Fibroblast of peridontal ligament (primary cell): ENCODE measurements around the gene PDGFRB.
"Not testable (repeated sequence)": the region's sequence is repeated elsewhere in the genome, so short reads cannot be mapped to it uniquely, and the experiment has no call there.

Experiments used
- DNase-seq: peaks from one replicate; pipeline ENCODE4 v3.0.0-alpha.2; 2010; ENCODE audit errors: extremely low read depth

Gene PDGFRB

DNA sequence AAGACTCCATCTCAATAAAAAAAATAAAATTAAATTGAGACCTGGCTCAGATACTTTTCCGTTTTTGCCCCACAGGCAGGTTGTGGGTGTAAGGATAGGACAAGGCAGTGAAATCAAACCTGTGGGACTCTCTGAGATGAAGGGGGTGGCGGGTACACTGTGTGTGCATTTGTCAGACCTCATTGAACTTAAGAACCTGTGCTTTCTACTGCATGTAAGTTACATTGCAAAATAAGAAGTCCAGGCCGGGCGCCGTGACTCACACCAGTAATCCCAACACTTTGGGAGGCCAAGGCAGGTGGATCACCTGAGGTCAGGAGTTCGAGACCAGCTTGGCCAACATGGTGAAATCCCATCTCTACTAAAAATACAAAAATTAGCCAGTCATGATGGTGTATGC lies 70.9 kb downstream of the PDGFRB start:
- not testable (repeated sequence) for DNase-seq

GRCh38 chr5:150082889-150083288 lies 72.8 kb downstream of the PDGFRB start:
- no peak for DNase-seq

GRCh38 chr5:150082374-150082773 lies 73.3 kb downstream of the PDGFRB start:
- DNase-seq = no peak

DNA sequence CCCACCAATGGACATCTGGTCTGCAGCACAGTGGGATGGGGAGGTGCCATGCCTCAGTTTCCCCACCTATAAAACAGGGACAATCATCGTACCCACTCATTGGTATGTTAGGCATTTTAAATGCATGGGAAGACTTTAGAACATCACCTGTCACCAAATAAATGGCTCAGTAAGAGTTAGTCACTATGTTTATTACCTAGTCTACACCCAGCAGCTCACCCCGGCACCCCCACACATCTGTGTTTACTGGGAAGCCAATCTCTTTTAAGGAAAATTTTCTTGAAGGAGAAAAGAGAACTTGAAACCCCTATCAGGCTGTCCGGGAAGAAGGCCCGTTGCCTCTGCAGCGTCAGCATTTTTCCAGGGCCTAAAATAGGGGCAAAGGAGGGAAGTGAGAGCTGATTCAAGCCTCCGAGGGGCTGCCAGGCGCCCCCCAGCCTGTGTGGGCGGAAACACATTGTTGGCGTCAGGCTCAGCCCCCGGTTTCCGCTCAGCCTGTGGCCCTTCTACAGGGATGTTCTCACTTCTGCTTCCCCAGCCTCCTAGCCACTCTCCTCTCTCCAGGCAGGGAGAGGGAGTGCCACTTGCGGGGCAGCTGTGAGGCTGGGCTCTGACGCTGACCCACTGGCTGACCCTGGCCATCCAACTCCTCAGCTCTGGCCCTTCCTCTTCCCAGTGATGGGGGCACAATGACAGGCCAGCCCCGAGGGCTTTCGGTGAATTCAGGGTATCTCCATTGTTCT lies 73.9 kb downstream of the PDGFRB start:
- no peak for DNase-seq

DNA sequence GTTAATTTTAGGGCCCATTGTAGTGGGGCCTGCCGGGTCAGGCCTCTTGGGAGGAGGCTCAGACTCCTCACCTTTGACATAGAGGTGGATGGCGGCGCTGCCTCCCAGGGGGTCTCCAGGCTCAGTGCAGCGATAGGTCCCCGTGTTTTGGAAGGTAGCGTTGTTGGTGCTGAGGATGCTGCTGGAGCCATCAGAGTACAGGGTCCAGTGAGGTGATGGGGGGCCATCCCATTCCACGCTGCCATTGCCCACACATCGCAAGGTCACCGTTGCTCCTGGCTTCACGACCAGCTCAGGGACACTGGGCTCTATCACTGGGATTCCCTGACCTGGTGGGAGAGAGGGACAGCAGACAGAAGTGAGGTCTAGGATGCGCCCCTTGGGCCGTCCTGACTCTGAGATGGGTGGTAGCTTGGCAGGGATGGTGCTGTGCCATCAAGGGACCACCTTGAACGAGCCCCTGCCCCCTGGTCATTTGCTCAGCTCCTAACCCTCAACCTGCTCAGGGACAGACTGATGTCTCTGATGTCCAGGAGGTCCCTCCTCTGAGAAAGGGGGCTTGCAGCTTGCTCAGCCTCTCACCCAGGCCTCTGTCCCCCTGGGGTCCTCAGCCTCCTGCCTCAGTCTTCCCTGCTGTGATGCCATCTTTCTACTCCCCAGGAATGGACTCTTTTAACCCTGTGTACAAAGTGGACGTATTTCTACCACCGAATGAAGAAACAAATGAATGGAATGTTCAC lies 74.8 kb downstream of the PDGFRB start:
- DNase-seq = no peak

DNA sequence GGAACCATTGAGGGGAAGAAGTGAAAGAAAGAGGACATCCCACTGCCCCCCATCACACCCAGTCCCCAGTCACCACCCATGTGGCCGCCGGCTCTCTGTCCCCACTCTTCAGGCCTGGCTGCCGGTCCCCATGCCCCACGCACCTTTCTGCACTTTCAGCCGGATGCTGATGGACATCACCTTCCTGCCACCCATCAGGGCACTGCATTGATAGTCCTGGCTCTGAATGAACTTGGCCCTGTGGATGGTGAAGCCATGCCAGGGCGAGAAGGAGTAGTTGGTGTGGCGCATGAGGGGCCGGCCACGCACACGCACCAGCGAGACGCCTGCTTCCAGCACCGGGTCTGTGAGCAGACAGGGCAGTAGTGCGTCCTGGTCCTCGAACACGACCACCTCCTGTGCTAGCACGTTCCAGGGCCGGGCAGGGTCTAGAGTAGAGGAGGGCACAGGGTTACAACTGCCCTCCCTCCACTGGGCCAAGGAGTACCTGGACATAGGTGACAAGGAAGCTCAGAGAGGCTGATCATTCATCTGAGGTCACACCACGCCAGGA lies 75.7 kb downstream of the PDGFRB start:
- no peak for DNase-seq

GRCh38 chr5:150078802-150079689 lies 76.6 kb downstream of the PDGFRB start:
- DNase-seq = no peak

DNA sequence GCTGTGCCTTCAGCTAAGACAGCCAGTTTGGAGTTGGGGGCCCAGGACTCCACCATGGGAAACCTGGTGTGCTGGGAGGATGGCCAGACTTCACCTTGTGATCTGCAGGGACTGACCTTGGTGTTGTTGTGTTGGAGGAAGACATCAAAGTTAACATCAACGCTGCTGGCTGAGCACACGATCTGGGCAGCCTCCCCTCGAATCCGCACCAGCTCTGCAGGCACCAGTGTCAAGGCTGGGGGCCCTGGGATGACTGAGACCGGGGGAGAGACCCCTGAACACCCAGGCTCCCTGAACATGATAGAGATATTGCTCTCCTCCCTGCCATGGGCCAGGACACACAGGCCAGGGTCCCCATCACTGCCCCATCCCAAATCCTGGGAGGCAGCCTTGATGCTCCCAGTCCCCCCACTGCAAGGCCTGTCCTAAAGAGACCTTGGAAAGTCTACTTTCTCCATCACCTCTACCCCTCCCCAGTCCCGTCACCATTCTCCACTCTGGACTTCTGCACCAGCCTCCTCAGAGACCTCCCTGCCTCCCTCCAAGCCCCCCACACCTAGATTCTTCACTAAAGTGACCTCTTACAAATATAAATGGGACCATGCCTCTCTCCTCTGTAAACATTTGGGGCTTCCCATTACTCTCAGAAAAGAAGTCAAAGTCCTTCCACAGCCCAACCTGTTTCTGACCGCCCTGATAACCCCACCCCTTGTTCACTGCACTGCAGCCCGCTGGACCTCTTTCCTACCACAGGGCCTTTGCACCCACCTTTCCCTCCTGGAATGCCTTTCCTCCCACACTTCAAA lies 77.4 kb downstream of the PDGFRB start:
- DNase-seq = no peak

GRCh38 chr5:150077060-150077459 lies 78.6 kb downstream of the PDGFRB start:
- no peak for DNase-seq

DNA sequence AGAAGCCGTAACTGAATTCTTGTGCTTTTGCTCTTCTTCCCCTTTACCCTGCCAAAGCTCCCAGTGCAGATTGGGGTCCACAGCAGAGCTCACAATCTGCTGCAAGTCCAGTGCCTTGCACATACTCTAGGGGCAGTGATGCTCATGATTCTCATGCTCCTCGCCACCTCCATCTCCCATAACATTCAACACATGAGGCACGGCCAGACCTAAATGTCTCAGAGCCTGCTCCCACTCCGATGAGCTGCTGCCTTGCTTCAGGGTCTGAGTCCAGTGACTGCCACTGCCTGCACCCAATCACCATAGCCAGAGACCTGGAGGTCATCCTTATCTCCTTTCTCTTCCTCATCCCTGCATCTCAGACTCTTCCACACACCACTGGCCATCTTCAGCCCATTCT lies 79.8 kb downstream of the PDGFRB start:
- no peak for DNase-seq

DNA sequence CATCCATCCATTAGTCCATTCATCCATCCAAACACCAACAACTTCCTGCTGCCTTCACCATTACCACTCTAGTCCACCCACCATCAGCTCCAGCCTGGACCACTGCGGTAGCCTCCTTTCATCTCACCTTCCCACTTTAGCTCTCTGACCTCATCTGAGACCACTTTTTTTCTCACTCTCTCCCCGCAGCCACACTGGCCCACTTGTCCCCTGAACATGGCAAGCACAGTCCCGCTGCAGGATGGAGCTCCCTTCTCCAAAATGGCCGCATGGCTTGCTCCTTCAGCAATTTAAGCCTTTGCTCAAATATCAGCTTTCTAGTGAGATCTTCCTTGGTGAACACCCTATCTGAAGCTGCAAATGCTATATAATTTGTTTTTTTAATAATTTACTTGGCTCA lies 80.4 kb downstream of the PDGFRB start:
- DNase-seq = no peak

DNA sequence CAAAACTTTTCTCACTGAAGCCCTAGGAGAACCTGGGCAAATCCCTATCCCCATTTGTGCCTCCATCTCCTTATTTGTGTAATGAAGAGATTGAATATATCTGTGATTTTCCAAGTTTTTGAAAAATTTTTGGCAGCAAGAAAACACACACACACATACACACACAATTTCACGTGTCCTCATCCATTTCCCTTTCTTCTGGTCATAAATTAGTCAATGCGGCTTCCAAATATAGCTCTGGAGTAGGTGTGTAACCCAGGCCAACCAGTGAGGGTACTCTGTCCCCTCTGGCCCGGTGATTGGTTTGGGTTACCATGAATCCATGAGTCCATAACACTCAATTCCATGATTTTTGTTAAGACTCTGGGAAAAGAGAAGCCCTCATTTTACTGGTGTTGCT lies 82.0 kb downstream of the PDGFRB start:
- no peak for DNase-seq

GRCh38 chr5:150073086-150073625 lies 82.5 kb downstream of the PDGFRB start:
- no peak for DNase-seq

GRCh38 chr5:150070821-150071220 lies 84.8 kb downstream of the PDGFRB start:
- no peak for DNase-seq

DNA sequence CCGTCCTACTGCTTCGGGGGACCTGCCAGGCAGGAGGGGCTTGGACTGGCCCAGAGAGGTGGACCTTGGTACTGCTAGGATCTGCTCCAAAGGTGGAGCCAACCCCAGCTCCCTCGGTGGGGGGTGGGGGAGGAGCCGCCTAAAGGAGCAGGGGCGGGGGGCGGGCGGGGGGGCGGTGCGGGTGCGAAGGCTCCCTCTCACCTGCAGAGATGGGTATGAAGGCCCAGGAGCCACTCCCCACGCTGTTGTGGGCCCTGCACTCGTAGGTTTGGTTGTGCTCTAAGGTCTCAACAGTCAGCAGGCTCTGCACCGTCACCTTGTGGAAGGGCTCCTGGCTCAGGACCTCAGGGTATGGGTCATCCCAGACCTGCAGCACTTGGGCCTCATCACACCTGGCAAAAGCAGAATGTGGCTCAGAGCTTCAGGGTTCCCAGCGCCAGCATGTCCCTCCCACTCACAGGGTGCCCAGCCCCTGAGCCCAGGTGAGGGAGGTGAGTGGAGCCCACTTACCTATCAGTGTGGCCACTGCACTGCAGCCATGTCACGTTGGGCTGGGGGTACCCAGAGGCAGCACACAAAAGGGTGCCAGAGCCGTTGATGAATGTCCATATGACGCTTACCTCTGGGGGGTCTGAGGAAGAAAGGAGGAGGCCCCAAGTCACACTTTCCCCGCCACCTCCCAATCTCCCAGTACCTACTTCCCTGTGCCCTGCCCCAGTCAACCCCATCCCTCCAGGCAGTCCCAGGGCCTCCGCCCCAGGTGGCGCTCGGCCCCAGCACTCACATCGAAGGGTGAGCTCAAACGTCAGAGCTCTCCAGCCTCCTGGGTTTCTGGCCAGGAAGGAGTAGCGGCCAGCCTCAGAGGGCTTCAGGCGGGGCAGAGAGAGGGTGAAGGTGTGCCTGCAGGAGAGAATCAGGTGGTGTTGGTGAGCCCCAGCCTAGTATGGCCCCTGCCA lies 85.7 kb downstream of the PDGFRB start:
- DNase-seq = no peak

DNA sequence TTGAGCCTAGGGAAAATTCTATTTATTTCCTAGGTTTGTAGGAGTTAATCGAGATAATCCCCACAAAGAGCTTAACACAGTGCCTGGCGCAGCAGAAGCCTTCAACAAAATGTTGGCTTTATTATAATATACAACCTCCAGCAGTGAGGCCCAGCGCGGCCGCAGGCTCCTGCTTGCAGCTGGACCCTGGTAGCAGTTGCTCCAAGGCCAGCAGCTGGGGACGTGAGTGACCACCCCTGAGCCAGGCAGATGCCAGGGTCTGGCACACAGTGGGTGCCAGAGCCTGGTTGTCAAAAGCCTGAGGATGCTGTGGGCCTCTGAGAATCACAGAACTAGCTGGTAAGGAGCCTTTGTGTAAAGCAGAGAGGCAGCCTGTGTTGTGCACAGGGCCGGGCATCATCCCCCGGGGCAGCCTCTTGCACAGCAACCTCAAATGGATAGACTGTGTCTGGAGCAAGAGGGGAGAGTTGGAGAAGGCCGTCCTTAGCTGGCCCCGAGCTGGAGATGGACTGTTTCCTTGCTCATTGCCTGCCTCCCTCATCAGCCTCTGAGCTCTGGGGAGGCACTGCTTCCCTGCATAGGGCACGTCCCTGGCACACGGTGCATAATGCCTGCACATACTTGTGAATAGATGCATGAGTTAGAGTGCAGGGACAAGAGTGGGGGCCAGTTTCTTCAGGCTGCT lies 86.5 kb downstream of the PDGFRB start:
- no peak for DNase-seq

- DNase-seq = no peak
Measured at GRCh38 chr5:150068472-150068871, 87.2 kb downstream of the PDGFRB start.

GRCh38 chr5:150068071-150068470 lies 87.6 kb downstream of the PDGFRB start:
- no peak for DNase-seq

DNA sequence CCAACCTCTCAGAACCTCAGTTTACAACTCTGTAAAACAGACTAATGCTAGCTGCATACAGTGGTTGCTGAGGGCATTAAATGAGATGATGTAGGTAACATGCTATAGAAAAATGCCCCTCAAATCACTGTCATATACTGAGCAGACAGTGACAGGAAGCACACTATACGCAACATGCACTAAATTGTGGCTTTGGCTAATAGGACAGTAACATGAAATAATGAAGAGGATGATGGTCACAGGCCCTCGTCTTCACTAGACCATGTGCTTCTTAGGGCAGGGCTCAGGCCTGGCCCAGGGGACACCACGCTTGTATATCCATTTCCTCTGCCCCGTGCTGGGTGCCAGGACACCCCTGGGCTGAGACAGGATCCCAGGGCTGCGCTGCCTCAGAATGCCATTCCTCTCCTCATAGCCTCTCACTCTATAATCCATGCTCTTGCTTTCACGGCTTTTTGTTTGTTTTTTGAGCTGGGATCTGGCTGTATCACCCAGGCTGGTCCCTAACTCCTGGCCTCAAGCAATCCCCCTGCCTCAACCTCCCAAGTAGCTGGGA lies 88.2 kb downstream of the PDGFRB start:
- DNase-seq = no peak
